ENCODE results near the gene KCNQ4. TPM values are rescaled to one million over a fixed set of nuclear protein-coding genes. Genes with fewer than 3 reads are reported as not detected.
A peak's percentile ranks its signal among the peaks of the same experiment; 100 is the strongest.

Gene KCNQ4
- total and polyA plus RNA-seq, 2 of the 4 experiments (the other 2 are of a cell fraction) = 0.07 TPM; not detected in 1

DNA sequence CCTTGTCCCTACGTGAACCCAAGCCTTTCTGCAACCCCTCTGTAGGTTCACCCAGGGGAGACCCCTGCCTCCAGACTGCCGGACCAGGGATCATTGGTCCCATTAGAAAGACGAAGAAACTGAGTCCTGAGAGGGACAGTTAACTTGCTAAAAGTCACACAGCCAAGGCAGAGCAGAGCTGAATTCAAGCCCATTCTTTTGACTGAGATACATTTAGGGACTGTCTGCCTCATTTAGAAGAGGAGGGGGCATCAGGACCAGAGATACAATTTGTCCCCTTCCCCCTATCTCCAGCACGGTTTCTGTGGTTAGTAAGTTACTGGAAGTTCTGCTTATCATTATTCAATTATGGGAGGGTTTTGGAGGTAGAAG is 19.1 kb downstream of the KCNQ4 start:
- dilution Hi-C loops (cut with HindIII; ENCODE audit: low sequenced_read_pairs, unreplicated experiment) (no loop called here), in situ Hi-C loops (cut with MboI; ENCODE audit: low sequenced_read_pairs) (no loop called here), intact Hi-C loops (cut with micrococcal nuclease) (no loop called here)
- H2AK5ac ChIP-seq (ENCODE audit: low read depth, low read length) = no peak overlapping the region
- ChIA-PET POLR2A (ENCODE audit: unreplicated experiment) (no interaction called here), CTCF (no interaction called here)
- no peaks in the 10 kb centered on the region for H3K9me3 ChIP-seq (ENCODE audit: control insufficient read depth, insufficient read depth, low read length)
- no peak overlapping the region for H2BK120ac ChIP-seq (ENCODE audit: low read depth, low read length)
- no peak overlapping the region for H3K4ac ChIP-seq (ENCODE audit: low read depth, low read length)
- no peak for ATAC-seq (ENCODE audit: low read depth)
- no peak overlapping the region for H2BK5ac ChIP-seq (ENCODE audit: low read depth, low read length, poor library complexity, severe bottlenecking)
- H3K4me1 ChIP-seq (ENCODE audit: control insufficient read depth, insufficient read depth, low read length) = peaks cover 11% of the 10 kb centered on the region
- H2BK20ac ChIP-seq (ENCODE audit: low read depth, low read length) = no peak overlapping the region
- no peak overlapping the region for H4K91ac ChIP-seq (ENCODE audit: insufficient read depth, low read depth, low read length)
- H3K23ac ChIP-seq (ENCODE audit: low read depth, low read length) = no peak overlapping the region
- no peak overlapping the region for H3K18ac ChIP-seq (ENCODE audit: low read depth, low read length)
- no peak overlapping the region for H3K56ac ChIP-seq (ENCODE audit: extremely low read depth, insufficient read depth, low read length)
- no peak overlapping the region for H3K27ac ChIP-seq (ENCODE audit: insufficient read depth, low read length)
- no TSS peak for BruUV-seq (replicated peaks)
- H3K4me2 ChIP-seq (ENCODE audit: low read depth, low read length) = no peak overlapping the region
- no peak overlapping the region for H3K9ac ChIP-seq (ENCODE audit: low read depth, low read length)
- peak overlapping the region; percentile 34 for H2AFZ ChIP-seq (replicated peaks; ENCODE audit: low read length, poor library complexity)
- no peak for DNase-seq
- H2AK9ac ChIP-seq (replicated peaks; ENCODE audit: low read depth, low read length, poor library complexity) = no peak overlapping the region
- no peak overlapping the region for H4K5ac ChIP-seq (ENCODE audit: low read depth, low read length)
- no peaks in the 10 kb centered on the region; the same call in 1 of the 2 replicates for H3K9me1 ChIP-seq (ENCODE audit: insufficient read depth, low read length)
- H3K27me3 ChIP-seq (ENCODE audit: control insufficient read depth, insufficient read depth, low read length) = peaks cover 29% of the 10 kb centered on the region
- TF ChIP-seq CEBPB (IDR thresholded peaks at IDR 0.05; ENCODE audit: low read depth, low read length) (no peak), POLR2A (IDR thresholded peaks at IDR 0.05; ENCODE audit: low read depth, low read length) (no peak), MAFK (IDR thresholded peaks at IDR 0.05; ENCODE audit: low read depth, low read length) (no peak), CTCF (conservative IDR thresholded peaks at IDR 0.05; ENCODE audit: low read depth, low read length) (no peak), MXI1 (IDR thresholded peaks at IDR 0.05; ENCODE audit: borderline replicate concordance, low read depth, low read length) (no peak), MAZ (IDR thresholded peaks at IDR 0.05; ENCODE audit: borderline replicate concordance, low read depth, low read length) (no peak), RFX5 (IDR thresholded peaks at IDR 0.05; ENCODE audit: low read depth, low read length) (no peak), BHLHE40 (IDR thresholded peaks at IDR 0.05; ENCODE audit: low read depth, low read length) (no peak), RAD21 (IDR thresholded peaks at IDR 0.05; ENCODE audit: low read length) (no peak), RCOR1 (IDR thresholded peaks at IDR 0.05; ENCODE audit: insufficient replicate concordance, low read length) (no peak), CHD1 (IDR thresholded peaks at IDR 0.05; ENCODE audit: low read depth, low read length) (no peak), SMC3 (IDR thresholded peaks at IDR 0.05; ENCODE audit: low read depth, low read length) (no peak), NFE2L2 (IDR thresholded peaks at IDR 0.05; ENCODE audit: low read depth, low read length) (no peak), FOS (IDR thresholded peaks at IDR 0.05; ENCODE audit: low read depth, low read length) (no peak)
- TF ChIP-seq, protein P1, sequence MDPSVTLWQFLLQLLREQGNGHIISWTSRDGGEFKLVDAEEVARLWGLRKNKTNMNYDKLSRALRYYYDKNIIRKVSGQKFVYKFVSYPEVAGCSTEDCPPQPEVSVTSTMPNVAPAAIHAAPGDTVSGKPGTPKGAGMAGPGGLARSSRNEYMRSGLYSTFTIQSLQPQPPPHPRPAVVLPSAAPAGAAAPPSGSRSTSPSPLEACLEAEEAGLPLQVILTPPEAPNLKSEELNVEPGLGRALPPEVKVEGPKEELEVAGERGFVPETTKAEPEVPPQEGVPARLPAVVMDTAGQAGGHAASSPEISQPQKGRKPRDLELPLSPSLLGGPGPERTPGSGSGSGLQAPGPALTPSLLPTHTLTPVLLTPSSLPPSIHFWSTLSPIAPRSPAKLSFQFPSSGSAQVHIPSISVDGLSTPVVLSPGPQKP (IDR thresholded peaks at IDR 0.05; ENCODE audit: borderline replicate concordance, low read depth, low read length) = no peak
- no peaks in the 10 kb centered on the region for H3K36me3 ChIP-seq (ENCODE audit: control insufficient read depth, insufficient read depth, low read length)
- H4K8ac ChIP-seq (ENCODE audit: low read depth in 2 of 2, low read length in 2 of 2) = no peak overlapping the region
- no peak overlapping the region for H3K4me3 ChIP-seq (ENCODE audit: insufficient read depth, low read depth, low read length)
- no peak overlapping the region for H3K14ac ChIP-seq (replicated peaks; ENCODE audit: low read depth, low read length)
- H2BK15ac ChIP-seq (ENCODE audit: low read depth, low read length) = no peak overlapping the region
- no peaks in the 10 kb centered on the region for H3K79me1 ChIP-seq (ENCODE audit: low read depth in 1 of 2, low read length in 2 of 2)
- H4K20me1 ChIP-seq (ENCODE audit: insufficient read depth, low read length) = no peaks in the 10 kb centered on the region
- 75% methylated on average over 2 of the region's 4 CpGs; no CpG with 5 or more reads in 1 of the 2 experiments for WGBS, 2 experiments (ENCODE audit: extremely low coverage in 2 of 2, insufficient read length in 1 of 2)

Measured in IMR-90 (cell line).